ENCODE data around the gene GRPEL2.

DNA sequence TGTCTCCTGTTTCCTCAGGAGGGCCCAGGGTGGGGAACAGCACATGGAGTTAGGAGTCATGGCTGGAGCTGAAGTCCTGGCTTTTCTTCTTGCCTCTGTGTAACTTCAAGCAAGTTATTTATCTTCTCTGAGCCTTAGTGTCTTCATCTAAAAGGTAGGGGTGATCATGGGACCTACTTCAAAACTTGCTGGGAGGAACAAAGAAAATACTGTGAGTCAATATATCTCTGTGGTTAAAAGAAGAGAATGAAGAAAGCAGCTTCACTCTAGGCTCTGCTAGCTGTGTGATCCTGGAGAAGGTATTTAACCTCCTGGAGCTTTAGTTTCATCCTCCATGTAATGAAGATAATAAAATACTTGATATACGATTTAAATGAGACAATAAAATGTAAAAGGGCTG, 47.1 kb upstream of the GRPEL2 start:
- TF ChIP-seq, protein P1, sequence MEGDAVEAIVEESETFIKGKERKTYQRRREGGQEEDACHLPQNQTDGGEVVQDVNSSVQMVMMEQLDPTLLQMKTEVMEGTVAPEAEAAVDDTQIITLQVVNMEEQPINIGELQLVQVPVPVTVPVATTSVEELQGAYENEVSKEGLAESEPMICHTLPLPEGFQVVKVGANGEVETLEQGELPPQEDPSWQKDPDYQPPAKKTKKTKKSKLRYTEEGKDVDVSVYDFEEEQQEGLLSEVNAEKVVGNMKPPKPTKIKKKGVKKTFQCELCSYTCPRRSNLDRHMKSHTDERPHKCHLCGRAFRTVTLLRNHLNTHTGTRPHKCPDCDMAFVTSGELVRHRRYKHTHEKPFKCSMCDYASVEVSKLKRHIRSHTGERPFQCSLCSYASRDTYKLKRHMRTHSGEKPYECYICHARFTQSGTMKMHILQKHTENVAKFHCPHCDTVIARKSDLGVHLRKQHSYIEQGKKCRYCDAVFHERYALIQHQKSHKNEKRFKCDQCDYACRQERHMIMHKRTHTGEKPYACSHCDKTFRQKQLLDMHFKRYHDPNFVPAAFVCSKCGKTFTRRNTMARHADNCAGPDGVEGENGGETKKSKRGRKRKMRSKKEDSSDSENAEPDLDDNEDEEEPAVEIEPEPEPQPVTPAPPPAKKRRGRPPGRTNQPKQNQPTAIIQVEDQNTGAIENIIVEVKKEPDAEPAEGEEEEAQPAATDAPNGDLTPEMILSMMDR (IDR thresholded peaks at IDR 0.05 in 2 of 3, conservative IDR thresholded peaks at IDR 0.05 in 1 of 3; ENCODE audit: borderline replicate concordance in 1 of 3, insufficient read depth in 1 of 3, low read depth in 2 of 3, low read length in 2 of 3), result no peak
- TF ChIP-seq REST (IDR thresholded peaks at IDR 0.05; ENCODE audit: low read depth), result no peak
- no peak for TF ChIP-seq SIN3A (IDR thresholded peaks at IDR 0.05; ENCODE audit: low read depth)
- TF ChIP-seq POLR2A (IDR thresholded peaks at IDR 0.05; ENCODE audit: borderline replicate concordance, extremely low read depth, insufficient read depth, insufficient read length), result no peak
- no peak for TF ChIP-seq CEBPB (IDR thresholded peaks at IDR 0.05; ENCODE audit: low read depth)
- no peak for TF ChIP-seq POLR2AphosphoS5 (IDR thresholded peaks at IDR 0.05; ENCODE audit: low read depth, low read length)
